CD14-positive monocyte (primary cell): ENCODE measurements around the gene KLHDC9. TPM values are rescaled to one million over a fixed set of nuclear protein-coding genes. Genes with fewer than 3 reads are reported as not detected.

ENCODE experiments used
- DNase-seq, 3 donors: peaks; one replicate each; pipeline ENCODE4 v3.0.0-alpha.2; 2011 to 2022
- H2AFZ ChIP-seq: 2 replicates; pipeline ENCODE4 v1.6.0; 2012; ENCODE audit warnings: mild to moderate bottlenecking, low read depth, low read length, inconsistent platforms; ENCODE audit not compliant: insufficient read depth, poor library complexity, severe bottlenecking
- H3K27ac ChIP-seq, 2 donors: 1 replicate in 1 of 2; 2 replicates in 1 of 2; pipeline ENCODE4 v1.5.1; 2012 to 2013; ENCODE audit warnings: low read length in 2 of 2, control low read depth in 1 of 2, inconsistent platforms in 1 of 2, low read depth in 1 of 2, mild to moderate bottlenecking in 1 of 2
- H3K27me3 ChIP-seq, 2 donors: one replicate each; pipeline versions ENCODE4 v1.6.0 to v1.6.1; 2011 to 2013; ENCODE audit warnings: low read length in 2 of 2; ENCODE audit not compliant: control insufficient read depth in 2 of 2, insufficient read depth in 2 of 2
- H3K36me3 ChIP-seq, 2 donors: replicated peaks in 1 of 2; 1 replicate in 1 of 2; 2 replicates in 1 of 2; pipeline versions ENCODE4 v1.5.1 to v1.6.1; 2012 to 2013; ENCODE audit warnings: low read length in 2 of 2, control low read depth in 1 of 2, inconsistent platforms in 1 of 2, mild to moderate bottlenecking in 1 of 2; ENCODE audit not compliant: insufficient read depth in 2 of 2, control insufficient read depth in 1 of 2
- H3K4me1 ChIP-seq, 2 donors: 1 replicate in 1 of 2; 2 replicates in 1 of 2; pipeline versions ENCODE4 v1.5.1 to v1.6.1; 2012 to 2013; ENCODE audit warnings: low read length in 2 of 2, control low read depth in 1 of 2, inconsistent platforms in 1 of 2, mild to moderate bottlenecking in 1 of 2, moderate library complexity in 1 of 2; ENCODE audit not compliant: insufficient read depth in 2 of 2, control insufficient read depth in 1 of 2
- H3K4me2 ChIP-seq: replicated peaks from 2 replicates; pipeline ENCODE3; 2012; ENCODE audit warnings: low read length, moderate library complexity, mild to moderate bottlenecking; ENCODE audit not compliant: poor library complexity, severe bottlenecking; ENCODE audit errors: extremely low read depth
- H3K4me3 ChIP-seq, 3 experiments: fragments of 200-600 bp in 1 of 3; sonication (generic) in 1 of 3; replicated peaks in 1 of 3; 1 replicate in 2 of 3; 2 replicates in 1 of 3; pipeline ENCODE4 v1.5.1; 2011 to 2013; ENCODE audit warnings: low read length in 3 of 3, mild to moderate bottlenecking in 3 of 3, control low read depth in 2 of 3, low read depth in 2 of 3, inconsistent platforms in 1 of 3, moderate library complexity in 1 of 3
- H3K79me2 ChIP-seq: 2 replicates; pipeline ENCODE4 v1.6.0; 2012; ENCODE audit warnings: mild to moderate bottlenecking, control low read depth, inconsistent platforms, low read length, moderate library complexity; ENCODE audit not compliant: insufficient read depth
- H3K9ac ChIP-seq: 2 replicates; pipeline ENCODE4 v1.6.0; 2017; ENCODE audit warnings: low read length, mild to moderate bottlenecking; ENCODE audit not compliant: insufficient read depth, poor library complexity, severe bottlenecking
- H3K9me3 ChIP-seq, 2 donors: replicated peaks in 1 of 2; 1 replicate in 1 of 2; 2 replicates in 1 of 2; pipeline versions ENCODE4 v1.5.1 to v1.6.1; 2012 to 2013; ENCODE audit warnings: low read length in 2 of 2, control low read depth in 1 of 2; ENCODE audit not compliant: control insufficient read depth in 1 of 2, insufficient read depth in 1 of 2
- H4K20me1 ChIP-seq: 2 replicates; pipeline ENCODE4 v1.6.0; 2012; ENCODE audit warnings: mild to moderate bottlenecking, low read length, control low read depth, moderate library complexity; ENCODE audit not compliant: insufficient read depth
- H3K27ac Mint-ChIP-seq, 7 donors: one replicate each; pipeline ENCODE4 v1.8.0; 2020; ENCODE audit warnings: mild to moderate bottlenecking in 7 of 7, mixed read lengths in 7 of 7, moderate library complexity in 6 of 7, inconsistent platforms in 2 of 7
- H3K27me3 Mint-ChIP-seq, 3 donors: one replicate each; pipeline ENCODE4 v1.8.0; 2021 to 2022; ENCODE audit warnings: low read depth in 3 of 3, mild to moderate bottlenecking in 3 of 3, mixed read lengths in 3 of 3, moderate library complexity in 3 of 3, inconsistent platforms in 1 of 3
- H3K36me3 Mint-ChIP-seq, 2 donors: one replicate each; pipeline ENCODE4 v1.8.0; 2020; ENCODE audit warnings: mixed read lengths in 2 of 2, inconsistent platforms in 1 of 2, mild to moderate bottlenecking in 1 of 2
- H3K4me1 Mint-ChIP-seq: one replicate; pipeline ENCODE4 v1.8.0; 2020; ENCODE audit warnings: mild to moderate bottlenecking, mixed read lengths
- H3K4me3 Mint-ChIP-seq, 2 donors: one replicate each; pipeline ENCODE4 v1.8.0; 2020; ENCODE audit warnings: mild to moderate bottlenecking in 2 of 2, mixed read lengths in 2 of 2, moderate library complexity in 1 of 2
- H3K9me3 Mint-ChIP-seq, 7 donors: one replicate each; pipeline ENCODE4 v1.8.0; 2020 to 2022; ENCODE audit warnings: mixed read lengths in 7 of 7, mild to moderate bottlenecking in 6 of 7, moderate library complexity in 6 of 7, inconsistent platforms in 2 of 7
- WGBS: methylation state at CpG from one replicate; pipeline ENCODE4 v1.1.5; 2013; ENCODE audit warnings: missing lambda C conversion rate; ENCODE audit not compliant: insufficient coverage; 5-methylcytosine and 5-hydroxymethylcytosine counted together
- intact Hi-C, 2 donors: fragments of 100-400 bp; cut with micrococcal nuclease; formaldehyde crosslinking; loops; one replicate each; pipeline versions ENCODE4 v1.15.0 to v1.15.1; 2023
- polyA plus RNA-seq, 3 donors: library from polyadenylated mRNA; depleted of rRNA in 1 of 3; unstranded in 2 of 3; stranded (reverse) in 1 of 3; fragments of 300-500 nt in 2 of 3; fragments of >200 nt in 1 of 3; fragmentation: Illumina TruSeq in 2 of 3; gene quantifications; 1 replicate in 2 of 3; 2 replicates in 1 of 3; pipeline ENCODE4 v1.2.3, GENCODE V29; 2012 to 2021
- TF ChIP-seq, protein P1 (sequence below): fragments of 200-600 bp; IDR thresholded peaks from one replicate; pipeline ENCODE4 v1.8.0; 2022; ENCODE audit warnings: antibody characterized with exemption, mild to moderate bottlenecking

Gene KLHDC9
- polyA plus RNA-seq, 3 donors = 0.08 TPM; not detected in 2

DNA sequence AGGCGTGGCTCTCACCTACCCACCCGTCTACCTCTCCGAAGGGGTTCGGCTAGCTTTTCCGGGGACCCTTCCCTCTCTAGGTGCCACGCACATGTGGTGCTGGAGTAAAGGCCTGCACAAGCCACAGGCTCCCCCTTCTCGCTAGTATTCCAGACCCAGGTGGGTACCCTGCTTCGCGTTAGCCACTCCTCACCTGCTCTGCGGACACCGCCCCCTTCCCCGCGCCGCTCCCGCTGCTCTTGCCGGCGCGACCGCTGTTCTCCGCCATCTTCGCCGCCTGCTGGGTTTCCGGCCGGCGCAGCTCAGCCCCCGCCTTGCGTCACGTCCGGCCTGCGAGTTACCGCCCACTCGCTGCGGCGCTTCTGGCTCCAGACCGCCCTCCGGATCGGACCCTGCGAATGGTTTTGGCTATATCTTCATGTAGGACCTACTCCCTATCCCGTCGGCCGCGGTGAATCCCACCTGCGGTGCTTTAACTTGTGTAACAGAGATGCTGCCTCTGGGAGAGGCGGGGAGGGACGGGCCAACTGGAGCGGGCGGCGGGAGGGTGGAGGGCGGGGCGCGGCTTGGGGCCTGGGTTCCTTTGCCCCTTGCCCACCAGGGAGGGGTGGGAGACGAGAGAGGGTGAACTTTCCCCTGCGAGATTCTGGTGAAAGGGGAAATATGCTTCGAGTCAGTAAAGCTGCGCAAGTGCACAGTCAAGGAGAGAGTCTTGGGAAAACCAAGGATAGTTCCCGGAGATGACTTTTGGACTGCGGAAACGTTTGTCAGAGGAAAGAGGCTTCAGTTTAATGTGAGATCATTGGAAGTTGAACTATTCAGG lies 19.8 kb downstream of the KLHDC9 start, which contains the start of the genes NIT1 and PFDN2:
Gene NIT1, plus strand, starts transcription at position 347 of the 823 bp plus-strand sequence. Its CDS starts 72 bp downstream, at position 419.
Gene PFDN2, minus strand, starts transcription at position 279 of the 823 bp plus-strand sequence. Its CDS starts 11 bp downstream, at position 268.
- Histone ChIP-seq H3K4me1 (peaks cover 72 to 92% of the 10 kb centered on the region in 2 donors), H2AFZ (peak within 1 kb of the TSS; percentile 95), H3K36me3 (peaks cover 18 to 27% of the 10 kb centered on the region in 2 donors), H3K27ac (peak within 1 kb of the TSS; percentile 89 to 99), H3K79me2 (peaks cover 79% of the 10 kb centered on the region), H3K27me3 (no peaks in the 10 kb centered on the region), H3K9me3 (no peaks in the 10 kb centered on the region), H3K4me2 (peak within 1 kb of the TSS; percentile 97), H4K20me1 (peaks cover 40% of the 10 kb centered on the region), H3K9ac (peak within 1 kb of the TSS; percentile 96), H3K4me3 (peak within 1 kb of the TSS; percentile 71 to 100 (median 86))
- TF ChIP-seq, protein P1, sequence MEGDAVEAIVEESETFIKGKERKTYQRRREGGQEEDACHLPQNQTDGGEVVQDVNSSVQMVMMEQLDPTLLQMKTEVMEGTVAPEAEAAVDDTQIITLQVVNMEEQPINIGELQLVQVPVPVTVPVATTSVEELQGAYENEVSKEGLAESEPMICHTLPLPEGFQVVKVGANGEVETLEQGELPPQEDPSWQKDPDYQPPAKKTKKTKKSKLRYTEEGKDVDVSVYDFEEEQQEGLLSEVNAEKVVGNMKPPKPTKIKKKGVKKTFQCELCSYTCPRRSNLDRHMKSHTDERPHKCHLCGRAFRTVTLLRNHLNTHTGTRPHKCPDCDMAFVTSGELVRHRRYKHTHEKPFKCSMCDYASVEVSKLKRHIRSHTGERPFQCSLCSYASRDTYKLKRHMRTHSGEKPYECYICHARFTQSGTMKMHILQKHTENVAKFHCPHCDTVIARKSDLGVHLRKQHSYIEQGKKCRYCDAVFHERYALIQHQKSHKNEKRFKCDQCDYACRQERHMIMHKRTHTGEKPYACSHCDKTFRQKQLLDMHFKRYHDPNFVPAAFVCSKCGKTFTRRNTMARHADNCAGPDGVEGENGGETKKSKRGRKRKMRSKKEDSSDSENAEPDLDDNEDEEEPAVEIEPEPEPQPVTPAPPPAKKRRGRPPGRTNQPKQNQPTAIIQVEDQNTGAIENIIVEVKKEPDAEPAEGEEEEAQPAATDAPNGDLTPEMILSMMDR = no peak
- Mint-ChIP-seq H3K4me3 (peak within 1 kb of the TSS; percentile 90 to 95), H3K4me1 (peaks cover 90% of the 10 kb centered on the region), H3K27ac (peak within 1 kb of the TSS; percentile 89 to 98 (median 94)), H3K9me3 (peaks cover 0 to under 1% (median 0%) of the 10 kb centered on the region in 7 donors), H3K36me3 (peaks cover 23 to 40% of the 10 kb centered on the region in 2 donors), H3K27me3 (no peaks in the 10 kb centered on the region)
- peak; percentile 77 to 80 (median 78) for DNase-seq
- intact Hi-C loops = loop anchor here in 1 of 2 donors (2.0 to 5.0 kb wide), 3 partner anchors 15 to 51 kb away; partner anchors contain the start of genes ARHGAP30, DEDD and UFC1
- WGBS = under 1% methylated on average over 52 of the region's 58 CpGs

DNA sequence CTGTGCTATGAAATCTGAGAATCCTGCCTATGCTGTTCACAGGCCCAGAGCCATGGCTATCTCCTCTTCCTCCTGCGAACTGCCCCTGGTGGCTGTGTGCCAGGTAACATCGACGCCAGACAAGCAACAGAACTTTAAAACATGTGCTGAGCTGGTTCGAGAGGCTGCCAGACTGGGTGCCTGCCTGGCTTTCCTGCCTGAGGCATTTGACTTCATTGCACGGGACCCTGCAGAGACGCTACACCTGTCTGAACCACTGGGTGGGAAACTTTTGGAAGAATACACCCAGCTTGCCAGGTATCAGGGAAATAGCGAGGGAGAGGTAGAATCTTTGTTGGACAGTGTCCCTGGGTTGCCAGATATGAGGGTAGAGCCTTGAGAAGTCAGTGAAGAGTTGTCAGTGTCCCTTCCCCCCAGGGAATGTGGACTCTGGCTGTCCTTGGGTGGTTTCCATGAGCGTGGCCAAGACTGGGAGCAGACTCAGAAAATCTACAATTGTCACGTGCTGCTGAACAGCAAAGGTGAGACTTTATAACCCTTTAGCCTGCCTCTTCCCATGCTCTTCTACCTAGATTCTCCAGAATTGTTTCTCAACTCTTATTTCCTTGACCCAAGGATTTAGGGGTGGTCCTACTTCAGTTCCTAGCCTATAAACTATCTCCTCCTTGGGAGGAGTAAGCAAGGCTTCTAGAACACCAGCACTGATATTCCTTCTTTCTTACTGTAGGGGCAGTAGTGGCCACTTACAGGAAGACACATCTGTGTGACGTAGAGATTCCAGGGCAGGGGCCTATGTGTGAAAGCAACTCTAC lies 21.1 kb downstream of the KLHDC9 start:
- peak overlapping the region; percentile 97 for H3K4me2 ChIP-seq
- H3K27ac ChIP-seq = peak overlapping the region; percentile 18 to 99
- Mint-ChIP-seq H3K27me3 (no peaks in the 10 kb centered on the region), H3K4me3 (peak overlapping the region; percentile 90 to 95), H3K9me3 (peaks cover 0 to 2% (median 0%) of the 10 kb centered on the region in 7 donors), H3K36me3 (peaks cover 36 to 49% of the 10 kb centered on the region in 2 donors), H3K27ac (peak overlapping the region; percentile 89 to 98 (median 94)), H3K4me1 (peaks cover 81% of the 10 kb centered on the region)
- H3K27me3 ChIP-seq = no peaks in the 10 kb centered on the region
- peaks cover 30 to 40% of the 10 kb centered on the region in 2 donors for H3K36me3 ChIP-seq
- H4K20me1 ChIP-seq = peaks cover 33% of the 10 kb centered on the region
- no peaks in the 10 kb centered on the region for H3K9me3 ChIP-seq
- H3K9ac ChIP-seq = no peak overlapping the region
- no peak overlapping the region for H2AFZ ChIP-seq
- TF ChIP-seq, protein P1 = peak; percentile 76
- H3K4me3 ChIP-seq = peak overlapping the region in 2 of 3 experiments; percentile 86 to 100
- peaks cover 70 to 86% of the 10 kb centered on the region in 2 donors for H3K4me1 ChIP-seq
- peak; percentile 59 to 86 (median 72) for DNase-seq
- H3K79me2 ChIP-seq = peaks cover 72% of the 10 kb centered on the region
- WGBS = 63% methylated on average over 9 of the region's 10 CpGs
- intact Hi-C loops = loop anchor here in 1 of 2 donors (2.0 to 5.0 kb wide), 3 partner anchors 14 to 52 kb away; partner anchors contain the start of genes ARHGAP30, DEDD and UFC1
